Tibial nerve (tissue), 4 donors: ENCODE data around the gene DDX19B. TPM values are rescaled to one million over a fixed set of nuclear protein-coding genes. Genes with fewer than 3 reads are reported as not detected.
A peak's percentile ranks its signal among the peaks of the same experiment; 100 is the strongest.
"Not testable (repeated sequence)": the region's sequence is repeated elsewhere in the genome, so short reads cannot be mapped to it uniquely, and the experiment has no call there.

Experiments used
- DNase-seq, 2 donors: peaks; one replicate each; pipeline ENCODE4 v3.0.0-alpha.2; 2019; ENCODE audit warnings: low spot score in 2 of 2
- H3K27ac ChIP-seq, 4 donors: fragments of 200-600 bp; sonication (generic) in 3 of 4; one replicate each; pipeline ENCODE4 v1.5.1; 2017 to 2019; ENCODE audit warnings: mild to moderate bottlenecking in 1 of 4
- H3K27me3 ChIP-seq, 2 donors: fragments of 200-600 bp; sonication (generic) in 1 of 2; one replicate each; pipeline versions ENCODE4 v1.5.1 to v1.6.0; 2017 to 2019
- H3K36me3 ChIP-seq, 3 donors: fragments of 200-600 bp; sonication (generic); one replicate each; pipeline ENCODE4 v1.5.1; 2018 to 2019
- H3K4me1 ChIP-seq, 4 donors: fragments of 200-600 bp; sonication (generic) in 3 of 4; one replicate each; pipeline ENCODE4 v1.5.1; 2017 to 2019
- H3K4me3 ChIP-seq, 4 donors: fragments of 200-600 bp; sonication (generic) in 3 of 4; one replicate each; pipeline ENCODE4 v1.5.1; 2017 to 2019; ENCODE audit warnings: mild to moderate bottlenecking in 1 of 4, moderate library complexity in 1 of 4
- H3K9me3 ChIP-seq, 4 donors: fragments of 200-600 bp; sonication (generic) in 3 of 4; one replicate each; pipeline ENCODE4 v1.5.1; 2017 to 2019
- EP300 ChIP-seq, 2 donors: sonication (generic); formaldehyde crosslinking; IDR thresholded peaks; one replicate each; pipeline ENCODE4 v1.6.1; 2017; ENCODE audit warnings: antibody characterized with exemption in 2 of 2, mild to moderate bottlenecking in 1 of 2
- POLR2A ChIP-seq, 2 donors: fragments of 450-650 bp; IDR thresholded peaks; one replicate each; pipeline ENCODE4 v1.6.1; 2017; ENCODE audit warnings: antibody characterized with exemption in 2 of 2, mild to moderate bottlenecking in 2 of 2, moderate library complexity in 2 of 2
- WGBS, 2 donors: methylation state at CpG; one replicate each; pipeline ENCODE4 v1.1.5; 2018; 5-methylcytosine and 5-hydroxymethylcytosine counted together
- total RNA-seq, 4 donors: library from RNA; depleted of rRNA; stranded (reverse); fragments of >200 nt; gene quantifications; one replicate each; pipeline ENCODE4 v1.1.0, GENCODE V29; 2016
- TF ChIP-seq, protein P1 (sequence below), 5 experiments: fragments of 200-600 bp in 3 of 5; fragments of 450-650 bp in 2 of 5; sonication (generic) in 3 of 5; IDR thresholded peaks; one replicate each; pipeline ENCODE4 v1.5.1; 2016 to 2019; ENCODE audit warnings: antibody characterized with exemption in 5 of 5, mild to moderate bottlenecking in 3 of 5, moderate library complexity in 2 of 5

The DDX19B gene
- total RNA-seq, 4 donors from 2014 or later = 27.8 to 57.6 (median 30.4) TPM

GRCh38 chr16:70289229-70290094 lies 9.5 kb upstream of the DDX19B start, which contains the start of gene AARS1:
AARS1 (minus strand) TSS chr16:70289506; CDS start chr16:70282763, 6,743 bp downstream.
- peak within 1 kb of the TSS; percentile 76 to 92 (median 86) for H3K27ac ChIP-seq
- H3K4me1 ChIP-seq = peaks cover 0 to 27% (median 10%) of the 10 kb centered on the region in 4 donors
- 3% methylated on average over 35 to 43 of the region's 53 CpGs for WGBS, 2 donors

DNA sequence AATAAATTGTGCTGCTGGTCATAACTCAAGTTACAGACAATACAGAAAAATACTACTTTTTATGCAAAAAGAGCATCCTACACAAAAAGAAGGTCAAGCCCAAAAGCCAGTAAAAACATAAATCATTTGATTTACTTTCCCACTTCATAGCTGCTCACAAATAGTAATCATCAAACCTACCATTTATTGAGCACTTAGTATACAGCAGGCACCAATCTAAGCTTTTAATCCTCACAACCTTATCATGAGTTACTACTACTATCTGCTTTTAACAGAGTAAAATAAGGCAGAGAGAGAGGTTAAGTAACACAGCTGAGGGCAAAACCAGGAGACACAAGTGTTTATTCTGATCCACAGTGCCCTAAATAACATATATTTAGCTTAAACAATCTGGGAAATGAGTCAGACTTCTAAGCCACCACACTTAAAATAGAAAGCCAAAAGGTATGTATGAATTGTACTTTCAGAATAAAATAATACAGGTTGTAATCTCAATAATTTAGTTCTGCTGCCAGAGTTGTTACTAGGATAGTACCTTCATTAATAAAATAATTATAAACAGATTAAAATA lies 8.0 kb upstream of the DDX19B start:
- no peak overlapping the region for H3K27ac ChIP-seq
- TF ChIP-seq EP300 (IDR thresholded peaks at IDR 0.05) = no peak
- TF ChIP-seq POLR2A (IDR thresholded peaks at IDR 0.05) = no peak
- TF ChIP-seq, protein P1, sequence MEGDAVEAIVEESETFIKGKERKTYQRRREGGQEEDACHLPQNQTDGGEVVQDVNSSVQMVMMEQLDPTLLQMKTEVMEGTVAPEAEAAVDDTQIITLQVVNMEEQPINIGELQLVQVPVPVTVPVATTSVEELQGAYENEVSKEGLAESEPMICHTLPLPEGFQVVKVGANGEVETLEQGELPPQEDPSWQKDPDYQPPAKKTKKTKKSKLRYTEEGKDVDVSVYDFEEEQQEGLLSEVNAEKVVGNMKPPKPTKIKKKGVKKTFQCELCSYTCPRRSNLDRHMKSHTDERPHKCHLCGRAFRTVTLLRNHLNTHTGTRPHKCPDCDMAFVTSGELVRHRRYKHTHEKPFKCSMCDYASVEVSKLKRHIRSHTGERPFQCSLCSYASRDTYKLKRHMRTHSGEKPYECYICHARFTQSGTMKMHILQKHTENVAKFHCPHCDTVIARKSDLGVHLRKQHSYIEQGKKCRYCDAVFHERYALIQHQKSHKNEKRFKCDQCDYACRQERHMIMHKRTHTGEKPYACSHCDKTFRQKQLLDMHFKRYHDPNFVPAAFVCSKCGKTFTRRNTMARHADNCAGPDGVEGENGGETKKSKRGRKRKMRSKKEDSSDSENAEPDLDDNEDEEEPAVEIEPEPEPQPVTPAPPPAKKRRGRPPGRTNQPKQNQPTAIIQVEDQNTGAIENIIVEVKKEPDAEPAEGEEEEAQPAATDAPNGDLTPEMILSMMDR (IDR thresholded peaks at IDR 0.05) = no peak
- no peaks in the 10 kb centered on the region for H3K36me3 ChIP-seq
- H3K27me3 ChIP-seq = no peaks in the 10 kb centered on the region
- no peak for DNase-seq
- H3K4me3 ChIP-seq = no peak overlapping the region
- no peaks in the 10 kb centered on the region for H3K9me3 ChIP-seq
- H3K4me1 ChIP-seq = peaks cover 0 to 20% (median 10%) of the 10 kb centered on the region in 4 donors

More at GRCh38 chr16:70289229-70290094, 9.5 kb upstream of the DDX19B start, which contains the start of gene AARS1:
- Histone ChIP-seq H3K27me3 (no peaks in the 10 kb centered on the region), H3K36me3 (peaks cover 0 to 13% (median 0%) of the 10 kb centered on the region in 3 donors), H3K4me3 (peak within 1 kb of the TSS; percentile 58 to 89 (median 77)), H3K9me3 (no peaks in the 10 kb centered on the region)
- TF ChIP-seq EP300 (IDR thresholded peaks at IDR 0.05) = peak; percentile 57 to 95
- peak; percentile 91 to 92 for TF ChIP-seq POLR2A (IDR thresholded peaks at IDR 0.05)
- TF ChIP-seq, protein P1 (IDR thresholded peaks at IDR 0.05) = peak in 2 of 5 experiments; percentile 39 to 47
- peak; percentile 92 to 98 for DNase-seq

DNA sequence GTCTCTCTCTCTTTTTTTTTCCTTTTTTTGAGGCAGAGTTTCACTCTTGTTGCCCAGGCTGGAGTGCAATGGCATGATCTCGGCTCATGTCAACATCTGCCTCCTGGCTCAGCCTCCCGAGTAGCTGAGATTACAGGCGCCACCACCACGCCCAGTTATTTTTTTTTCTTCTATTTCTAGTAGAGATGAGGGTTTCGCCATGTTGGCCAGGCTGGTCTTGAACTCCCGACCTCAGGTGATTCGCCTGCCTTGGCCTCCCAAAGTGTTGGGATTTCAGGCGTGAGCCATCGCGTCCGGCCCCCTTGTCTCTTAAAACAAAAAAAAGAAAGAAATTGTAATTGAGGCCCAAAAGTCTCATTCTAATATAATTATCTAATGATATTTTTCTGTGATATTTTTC lies 6.8 kb upstream of the DDX19B start:
- H3K4me3 ChIP-seq, H3K9me3 ChIP-seq, DNase-seq, H3K27me3 ChIP-seq, H3K27ac ChIP-seq, H3K36me3 ChIP-seq: not testable (repeated sequence)
- H3K4me1 ChIP-seq = peaks cover 0 to 19% (median 10%) of the 10 kb centered on the region in 4 donors
- WGBS, 2 donors = 96% methylated on average over 11 of the region's 11 CpGs

DNA sequence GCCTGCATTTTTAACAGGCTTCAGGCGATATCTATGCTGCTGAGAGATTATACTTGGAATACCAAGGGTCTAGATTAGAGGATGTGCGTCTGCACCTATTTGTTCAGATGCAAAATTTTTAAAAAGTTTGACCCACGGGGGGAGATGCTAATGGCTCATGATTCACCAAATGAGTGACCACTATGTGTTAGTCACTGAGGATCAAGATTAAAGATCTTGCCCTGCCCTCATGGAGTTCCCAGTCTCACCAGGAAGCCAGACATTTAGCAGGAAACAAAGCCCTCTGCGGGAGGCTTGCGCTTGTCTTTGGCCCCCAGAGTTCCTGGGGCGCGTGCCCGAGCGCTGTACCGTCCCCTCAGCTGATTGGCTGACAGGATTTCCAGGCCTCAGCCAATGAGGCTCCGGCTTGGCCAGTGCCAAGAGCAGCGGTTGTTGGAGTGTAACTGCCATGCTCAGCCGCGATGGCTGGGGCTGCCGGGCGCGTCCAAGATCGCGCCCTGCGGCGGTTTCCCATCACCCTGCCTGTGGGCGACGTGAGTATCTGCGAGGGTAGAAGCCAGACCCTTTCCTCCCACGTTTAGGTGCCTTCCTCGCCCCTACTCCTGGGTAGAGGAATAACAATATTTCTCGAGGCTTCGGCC lies 4.5 kb upstream of the DDX19B start:
- Histone ChIP-seq H3K4me3 (no peak overlapping the region), H3K27ac (no peak overlapping the region), H3K27me3 (no peaks in the 10 kb centered on the region), H3K36me3 (no peaks in the 10 kb centered on the region), H3K9me3 (no peaks in the 10 kb centered on the region), H3K4me1 (peaks cover 0 to 12% (median 3%) of the 10 kb centered on the region in 4 donors)
- TF ChIP-seq EP300 (IDR thresholded peaks at IDR 0.05) = no peak
- TF ChIP-seq, protein P1 (IDR thresholded peaks at IDR 0.05) = no peak
- no peak for TF ChIP-seq POLR2A (IDR thresholded peaks at IDR 0.05)
- no peak for DNase-seq
- WGBS, 2 donors = 89 to 93% methylated on average over 15 to 25 of the region's 28 CpGs

DNA sequence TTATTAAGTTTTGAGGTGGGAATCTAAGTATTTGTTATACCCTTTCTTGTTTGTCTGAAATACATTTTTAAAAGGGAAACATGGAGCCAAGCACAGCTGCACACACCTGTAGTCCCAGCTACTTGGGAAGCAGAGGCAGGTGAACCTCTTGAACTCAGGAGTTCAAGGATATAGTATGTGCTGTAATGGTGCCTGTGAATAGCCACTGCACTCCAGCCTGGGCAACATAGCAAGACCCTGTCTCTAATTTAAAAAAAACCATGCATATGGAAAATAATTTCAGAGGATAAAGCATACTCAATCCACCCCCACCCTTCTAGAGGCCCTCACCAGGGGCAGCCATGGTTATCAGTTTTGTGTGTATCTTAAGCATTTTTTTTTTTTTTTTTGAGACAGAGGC lies 3.4 kb upstream of the DDX19B start:
- TF ChIP-seq EP300 (IDR thresholded peaks at IDR 0.05) = no peak
- TF ChIP-seq, protein P1 (IDR thresholded peaks at IDR 0.05) = no peak
- no peak for TF ChIP-seq POLR2A (IDR thresholded peaks at IDR 0.05)
- DNase-seq = no peak

More for the DNA sequence above, 3.4 kb upstream of the DDX19B start:
- Histone ChIP-seq H3K4me1 (peaks cover 0 to 14% (median 3%) of the 10 kb centered on the region in 4 donors), H3K4me3 (no peak overlapping the region), H3K36me3 (peaks cover 0 to 4% (median 0%) of the 10 kb centered on the region in 3 donors), H3K27ac (no peak overlapping the region), H3K27me3 (no peaks in the 10 kb centered on the region), H3K9me3 (peaks cover 0 to 3% (median 0%) of the 10 kb centered on the region in 4 donors)
